ENCODE data around the gene TRPV4.

The TRPV4 gene

GRCh38 chr12:109827566-109828550 is 5.3 kb downstream of the TRPV4 start:
- no peak for FAIRE-seq

GRCh38 chr12:109827080-109827479 is 6.1 kb downstream of the TRPV4 start:
- no peak for FAIRE-seq

- no peak for FAIRE-seq
Observed at GRCh38 chr12:109824731-109825130, 8.5 kb downstream of the TRPV4 start.

GRCh38 chr12:109822951-109823411 is 10.2 kb downstream of the TRPV4 start:
- no peak for FAIRE-seq

GRCh38 chr12:109822416-109822815 is 10.8 kb downstream of the TRPV4 start:
- FAIRE-seq, result no peak

- FAIRE-seq, result no peak
Observed at GRCh38 chr12:109821968-109822367, 11.2 kb downstream of the TRPV4 start.

GRCh38 chr12:109820816-109821381 is 12.3 kb downstream of the TRPV4 start:
- no peak for FAIRE-seq

GRCh38 chr12:109818905-109819500 is 14.2 kb downstream of the TRPV4 start:
- no peak for FAIRE-seq

- no peak for FAIRE-seq
Observed at GRCh38 chr12:109818253-109818652, 14.9 kb downstream of the TRPV4 start.

GRCh38 chr12:109817627-109818231 is 15.5 kb downstream of the TRPV4 start:
- no peak for FAIRE-seq

GRCh38 chr12:109816870-109817269 is 16.3 kb downstream of the TRPV4 start:
- FAIRE-seq, result no peak

GRCh38 chr12:109815757-109816617 is 17.2 kb downstream of the TRPV4 start:
- no peak for FAIRE-seq

- FAIRE-seq, result no peak
Observed at GRCh38 chr12:109815225-109815624, 18.0 kb downstream of the TRPV4 start.

- FAIRE-seq, result no peak
Observed at GRCh38 chr12:109814600-109815150, 18.5 kb downstream of the TRPV4 start.

GRCh38 chr12:109813810-109814416 is 19.3 kb downstream of the TRPV4 start:
- FAIRE-seq, result no peak

- FAIRE-seq, result no peak
Observed at GRCh38 chr12:109811624-109811995, 21.6 kb downstream of the TRPV4 start.

GRCh38 chr12:109810954-109811623 is 22.1 kb downstream of the TRPV4 start:
- FAIRE-seq, result no peak

GRCh38 chr12:109808876-109809646 is 24.1 kb downstream of the TRPV4 start:
- no peak for FAIRE-seq

- no peak for FAIRE-seq
Observed at GRCh38 chr12:109807954-109808643, 25.1 kb downstream of the TRPV4 start.
